BJ (cell line): ENCODE data around the gene LMAN2. TPM values are rescaled to one million over a fixed set of nuclear protein-coding genes. Genes with fewer than 3 reads are reported as not detected.

Source experiments
- CTCF ChIA-PET: fragments of 350-600 bp; formaldehyde crosslinking; extraction: SDS; loops from one replicate; lab custom pipeline; 2021; ENCODE audit warnings: antibody characterized with exemption, inconsistent platforms; lab: Yijun Ruan, JAX
- POLR2A ChIA-PET: fragments of 300-600 bp; sonication (Branson Sonifier 250); formaldehyde crosslinking; extraction: SDS; loops from one replicate; lab custom pipeline; 2021; ENCODE audit warnings: antibody characterized with exemption; lab: Charles Lee
- DNase-seq: peaks from one replicate; pipeline ENCODE4 v3.0.0-alpha.2; 2011; ENCODE audit warnings: low read depth
- H3K27me3 ChIP-seq: 2 replicates; pipeline ENCODE4 v1.6.0; 2011; ENCODE audit warnings: low read length; ENCODE audit not compliant: control insufficient read depth, insufficient read depth
- H3K36me3 ChIP-seq: 2 replicates; pipeline ENCODE4 v1.5.1; 2011; ENCODE audit warnings: low read length; ENCODE audit not compliant: control insufficient read depth, insufficient read depth
- H3K4me3 ChIP-seq: 2 replicates; pipeline ENCODE4 v1.5.1; 2011; ENCODE audit warnings: low read depth, mild to moderate bottlenecking, control low read depth, low read length
- CTCF ChIP-seq: IDR thresholded peaks from 2 replicates; pipeline ENCODE4 v1.5.1; 2011; ENCODE audit warnings: low read depth, mild to moderate bottlenecking, control low read depth, inconsistent platforms, low read length, moderate library complexity; ENCODE audit not compliant: insufficient read depth
- polyA plus RNA-seq: library from polyadenylated mRNA; depleted of rRNA; stranded (reverse); fragments of >200 nt; gene quantifications from 2 replicates; pipeline ENCODE4 v1.2.3, GENCODE V29; 2011

Gene LMAN2
- polyA plus RNA-seq, 1 experiment, result 248 TPM

GRCh38 chr5:177310757-177311391 lies 40.6 kb downstream of the LMAN2 start:
- no peaks in the 10 kb centered on the region for H3K27me3 ChIP-seq
- H3K36me3 ChIP-seq, result peaks cover 6% of the 10 kb centered on the region
- ChIA-PET POLR2A (no interaction called here), CTCF (interaction anchor here (1.0 to 6.8 kb wide), 13 partner anchors 8 to 239 kb away, joined by 3 to 38 read pairs (median 7); partner anchors contain the start of gene GRK6)
- TF ChIP-seq CTCF, result no peak
- DNase-seq, result no peak
- H3K4me3 ChIP-seq, result peak overlapping the region; percentile 66

GRCh38 chr5:177310332-177310731 lies 41.1 kb downstream of the LMAN2 start:
- no peak overlapping the region for H3K4me3 ChIP-seq
- no peaks in the 10 kb centered on the region for H3K27me3 ChIP-seq
- ChIA-PET CTCF (interaction anchor here (0.6 to 6.8 kb wide), 35 partner anchors 9 to 238 kb away, joined by 3 to 38 read pairs (median 5); partner anchors contain the start of genes FGFR4 and GRK6), POLR2A (interaction anchor here (1.0 kb wide), 1 partner anchor 187 kb away, joined by 3 read pairs; the partner anchor contains the start of gene PDLIM7)
- H3K36me3 ChIP-seq, result peaks cover 11% of the 10 kb centered on the region
- no peak for DNase-seq
- TF ChIP-seq CTCF, result no peak

- POLR2A ChIA-PET, result interaction anchor here (0.6 to 1.0 kb wide), 2 partner anchors 184 to 188 kb away, joined by 3 to 23 read pairs; partner anchors contain the start of gene PDLIM7
- H3K27me3 ChIP-seq, result no peaks in the 10 kb centered on the region
- H3K4me3 ChIP-seq, result no peak overlapping the region
- no peak for DNase-seq
- peaks cover 12% of the 10 kb centered on the region for H3K36me3 ChIP-seq
- CTCF ChIA-PET, result interaction anchor here (0.6 to 6.8 kb wide), 40 partner anchors 8 to 237 kb away, joined by 3 to 38 read pairs (median 4); partner anchors contain the start of genes FGFR4, GRK6 and PDLIM7
- TF ChIP-seq CTCF, result peak; percentile 91
These were observed 41.9 kb downstream of the LMAN2 start for GRCh38 chr5:177309351-177310191.

- no peak for TF ChIP-seq CTCF
- ChIA-PET CTCF (interaction anchor here (1.1 to 6.8 kb wide), 19 partner anchors 10 to 237 kb away, joined by 3 to 38 read pairs (median 6); partner anchors contain the start of gene FGFR4), POLR2A (no interaction called here)
- peaks cover 12% of the 10 kb centered on the region for H3K36me3 ChIP-seq
- H3K4me3 ChIP-seq, result no peak overlapping the region
- no peak for DNase-seq
- no peaks in the 10 kb centered on the region for H3K27me3 ChIP-seq
These were observed 42.7 kb downstream of the LMAN2 start for GRCh38 chr5:177308740-177309139.
